Endothelial cell of umbilical vein (primary cell): ENCODE measurements around the gene SFXN3.
A peak's percentile ranks its signal among the peaks of the same experiment; 100 is the strongest.

Experiments used
- EZH2 ChIP-seq: IDR thresholded peaks from 2 replicates; pipeline ENCODE4 v1.6.1; 2012; ENCODE audit warnings: borderline replicate concordance, low read depth, mild to moderate bottlenecking, moderate library complexity, low read length, inconsistent platforms; ENCODE audit not compliant: severe bottlenecking
- FOS ChIP-seq: IDR thresholded peaks from 2 replicates; pipeline ENCODE4 v1.6.1; 2011; ENCODE audit warnings: mild to moderate bottlenecking, low read length, moderate library complexity, borderline replicate concordance; ENCODE audit not compliant: insufficient read depth
- JUN ChIP-seq: IDR thresholded peaks from 2 replicates; pipeline ENCODE4 v1.6.1; 2011; ENCODE audit warnings: borderline replicate concordance, low read depth; ENCODE audit not compliant: insufficient read length, insufficient read depth
- POLR2A ChIP-seq: IDR thresholded peaks from 2 replicates; pipeline ENCODE4 v1.6.1; 2012; ENCODE audit warnings: low read depth, mild to moderate bottlenecking, control low read depth, low read length
- POLR2AphosphoS5 ChIP-seq: IDR thresholded peaks from 2 replicates; pipeline ENCODE4 v1.6.1; 2012; ENCODE audit warnings: low read depth, mild to moderate bottlenecking, control low read depth, low read length, moderate library complexity; ENCODE audit not compliant: insufficient read depth
- TF ChIP-seq, protein P1 (sequence below), 2 donors: IDR thresholded peaks; 1 replicate in 1 of 2; 2 replicates in 1 of 2; pipeline ENCODE4 v1.5.1; 2011; ENCODE audit warnings: low read length in 2 of 2, mild to moderate bottlenecking in 2 of 2, moderate library complexity in 2 of 2, control low read depth in 1 of 2, inconsistent platforms in 1 of 2, low read depth in 1 of 2; ENCODE audit not compliant: insufficient read depth in 1 of 2; ENCODE audit errors: extremely low read depth in 1 of 2

DNA sequence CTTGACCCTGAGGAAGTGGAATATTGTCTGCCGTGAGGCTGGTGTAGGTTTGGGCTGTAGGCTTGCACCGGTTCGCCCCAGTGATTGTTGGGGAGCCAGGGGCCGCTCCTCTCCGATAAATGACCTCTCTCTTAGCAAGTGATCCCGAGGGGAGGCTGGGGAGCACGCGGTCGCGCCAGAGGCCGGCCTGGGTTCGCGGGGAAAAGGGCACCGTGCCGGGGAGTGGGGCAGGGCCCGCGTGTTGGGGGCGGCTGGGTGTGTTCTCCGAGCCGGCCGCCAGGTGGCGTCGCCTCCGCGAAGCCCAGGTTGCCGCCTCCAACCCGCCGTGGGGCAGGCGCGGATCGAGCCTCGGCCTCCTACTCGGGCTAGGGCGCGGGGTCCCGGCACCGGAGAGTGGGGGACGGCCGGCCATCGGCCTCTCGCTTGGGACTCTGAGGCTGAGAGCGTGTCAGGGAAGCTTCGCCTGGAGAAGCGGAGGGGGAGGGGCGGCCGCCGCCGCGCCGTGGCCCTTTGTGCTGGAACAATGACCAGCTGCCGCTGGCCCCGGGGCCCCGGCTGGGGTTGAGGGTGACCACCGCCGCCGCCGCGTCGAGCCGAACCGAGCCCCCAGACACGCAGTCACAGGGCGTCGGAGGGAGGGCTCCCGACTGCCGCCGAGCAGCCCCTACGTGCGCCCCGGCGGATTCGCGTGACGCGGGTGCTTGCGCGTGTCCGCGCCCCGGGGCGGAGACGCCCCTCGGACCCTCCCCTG lies 31.9 kb upstream of the SFXN3 start:
- TF ChIP-seq EZH2: no peak
- no peak for TF ChIP-seq FOS
- peak; percentile 76 for TF ChIP-seq POLR2A
- TF ChIP-seq, protein P1, sequence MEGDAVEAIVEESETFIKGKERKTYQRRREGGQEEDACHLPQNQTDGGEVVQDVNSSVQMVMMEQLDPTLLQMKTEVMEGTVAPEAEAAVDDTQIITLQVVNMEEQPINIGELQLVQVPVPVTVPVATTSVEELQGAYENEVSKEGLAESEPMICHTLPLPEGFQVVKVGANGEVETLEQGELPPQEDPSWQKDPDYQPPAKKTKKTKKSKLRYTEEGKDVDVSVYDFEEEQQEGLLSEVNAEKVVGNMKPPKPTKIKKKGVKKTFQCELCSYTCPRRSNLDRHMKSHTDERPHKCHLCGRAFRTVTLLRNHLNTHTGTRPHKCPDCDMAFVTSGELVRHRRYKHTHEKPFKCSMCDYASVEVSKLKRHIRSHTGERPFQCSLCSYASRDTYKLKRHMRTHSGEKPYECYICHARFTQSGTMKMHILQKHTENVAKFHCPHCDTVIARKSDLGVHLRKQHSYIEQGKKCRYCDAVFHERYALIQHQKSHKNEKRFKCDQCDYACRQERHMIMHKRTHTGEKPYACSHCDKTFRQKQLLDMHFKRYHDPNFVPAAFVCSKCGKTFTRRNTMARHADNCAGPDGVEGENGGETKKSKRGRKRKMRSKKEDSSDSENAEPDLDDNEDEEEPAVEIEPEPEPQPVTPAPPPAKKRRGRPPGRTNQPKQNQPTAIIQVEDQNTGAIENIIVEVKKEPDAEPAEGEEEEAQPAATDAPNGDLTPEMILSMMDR (IDR thresholded peaks at IDR 0.05; ENCODE audit: extremely low read depth in 1 of 2, insufficient read depth in 1 of 2, low read depth in 1 of 2, low read length in 2 of 2): peak; percentile 92 to 95
- no peak for TF ChIP-seq JUN
- TF ChIP-seq POLR2AphosphoS5: peak; percentile 72
